ENCODE measurements around the gene HOXA1.

DNA sequence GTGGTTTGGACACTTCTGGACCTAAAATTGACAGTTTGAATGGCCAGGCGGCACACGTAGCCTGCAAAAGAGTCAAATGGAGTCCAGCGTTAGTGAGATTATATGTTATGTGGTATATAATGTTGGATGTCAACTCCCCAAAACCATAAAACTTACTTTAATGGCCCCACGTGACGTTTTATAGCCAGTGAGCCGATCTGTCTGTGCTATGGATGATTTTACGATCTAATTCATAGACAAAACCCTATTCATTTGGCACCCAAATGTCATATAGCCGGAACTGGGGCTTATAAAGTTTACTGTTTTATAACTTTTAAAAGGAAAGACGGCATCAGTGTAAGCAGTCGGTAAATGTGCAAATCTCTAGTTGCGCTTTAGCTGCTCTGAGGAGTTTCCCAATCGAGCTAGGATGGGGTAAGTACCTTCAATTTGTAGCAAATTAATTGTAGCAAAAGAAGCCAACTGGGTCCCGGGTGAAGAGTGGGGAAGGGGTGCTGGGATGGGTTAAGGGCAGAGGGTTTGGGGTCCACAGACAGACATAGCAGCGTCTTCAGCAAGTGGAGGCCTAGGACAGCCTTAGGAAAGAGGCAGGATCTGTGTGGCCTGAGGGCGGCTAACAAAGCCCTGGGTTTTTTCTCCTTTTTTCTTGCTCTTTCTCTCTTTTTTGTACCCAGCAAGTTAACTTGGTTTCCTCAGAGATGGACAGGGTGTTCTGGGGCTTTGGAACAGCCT lies 44.5 kb upstream of the HOXA1 start:
- TF ChIP-seq, protein P1, sequence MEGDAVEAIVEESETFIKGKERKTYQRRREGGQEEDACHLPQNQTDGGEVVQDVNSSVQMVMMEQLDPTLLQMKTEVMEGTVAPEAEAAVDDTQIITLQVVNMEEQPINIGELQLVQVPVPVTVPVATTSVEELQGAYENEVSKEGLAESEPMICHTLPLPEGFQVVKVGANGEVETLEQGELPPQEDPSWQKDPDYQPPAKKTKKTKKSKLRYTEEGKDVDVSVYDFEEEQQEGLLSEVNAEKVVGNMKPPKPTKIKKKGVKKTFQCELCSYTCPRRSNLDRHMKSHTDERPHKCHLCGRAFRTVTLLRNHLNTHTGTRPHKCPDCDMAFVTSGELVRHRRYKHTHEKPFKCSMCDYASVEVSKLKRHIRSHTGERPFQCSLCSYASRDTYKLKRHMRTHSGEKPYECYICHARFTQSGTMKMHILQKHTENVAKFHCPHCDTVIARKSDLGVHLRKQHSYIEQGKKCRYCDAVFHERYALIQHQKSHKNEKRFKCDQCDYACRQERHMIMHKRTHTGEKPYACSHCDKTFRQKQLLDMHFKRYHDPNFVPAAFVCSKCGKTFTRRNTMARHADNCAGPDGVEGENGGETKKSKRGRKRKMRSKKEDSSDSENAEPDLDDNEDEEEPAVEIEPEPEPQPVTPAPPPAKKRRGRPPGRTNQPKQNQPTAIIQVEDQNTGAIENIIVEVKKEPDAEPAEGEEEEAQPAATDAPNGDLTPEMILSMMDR (IDR thresholded peaks at IDR 0.05 in 4 of 5, conservative IDR thresholded peaks at IDR 0.05 in 1 of 5): no peak
- TF ChIP-seq POLR2A (IDR thresholded peaks at IDR 0.05): no peak

Measured in gastrocnemius medialis (tissue), 4 donors.